Measurements from ENCODE around the gene DGCR2.
"Not testable (repeated sequence)": the region's sequence is repeated elsewhere in the genome, so short reads cannot be mapped to it uniquely, and the experiment has no call there.

The DGCR2 gene, protein sequence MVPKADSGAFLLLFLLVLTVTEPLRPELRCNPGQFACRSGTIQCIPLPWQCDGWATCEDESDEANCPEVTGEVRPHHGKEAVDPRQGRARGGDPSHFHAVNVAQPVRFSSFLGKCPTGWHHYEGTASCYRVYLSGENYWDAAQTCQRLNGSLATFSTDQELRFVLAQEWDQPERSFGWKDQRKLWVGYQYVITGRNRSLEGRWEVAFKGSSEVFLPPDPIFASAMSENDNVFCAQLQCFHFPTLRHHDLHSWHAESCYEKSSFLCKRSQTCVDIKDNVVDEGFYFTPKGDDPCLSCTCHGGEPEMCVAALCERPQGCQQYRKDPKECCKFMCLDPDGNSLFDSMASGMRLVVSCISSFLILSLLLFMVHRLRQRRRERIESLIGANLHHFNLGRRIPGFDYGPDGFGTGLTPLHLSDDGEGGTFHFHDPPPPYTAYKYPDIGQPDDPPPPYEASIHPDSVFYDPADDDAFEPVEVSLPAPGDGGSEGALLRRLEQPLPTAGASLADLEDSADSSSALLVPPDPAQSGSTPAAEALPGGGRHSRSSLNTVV

GRCh38 chr22:19122143-19122751 is at the start of gene DGCR2:
DGCR2 (minus strand) TSS chr22:19122412; CDS start chr22:19122206, 206 bp downstream.
- peak; percentile 96 for DNase-seq

DNA sequence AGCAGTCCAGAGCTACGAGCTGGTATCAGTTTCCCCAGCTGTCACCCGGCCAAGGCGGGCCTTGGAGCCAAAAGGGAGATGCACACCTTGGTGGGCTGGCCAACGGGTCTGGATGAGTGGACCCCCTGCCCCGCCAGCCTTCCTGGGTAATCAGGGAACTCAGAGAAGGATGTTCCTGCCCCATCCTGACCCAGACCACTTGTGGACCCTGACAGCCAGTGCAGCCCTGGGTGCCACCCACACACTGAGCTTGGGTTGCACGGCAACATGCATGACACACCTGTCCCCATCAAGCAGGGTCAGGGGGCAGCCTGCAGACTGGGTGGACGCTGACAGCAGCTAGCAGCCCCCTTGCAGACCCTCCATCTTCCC is 47.7 kb upstream of the DGCR2 start:
- no peak for DNase-seq

GRCh38 chr22:19169002-19169946 is 47.1 kb upstream of the DGCR2 start:
- no peak for DNase-seq

DNA sequence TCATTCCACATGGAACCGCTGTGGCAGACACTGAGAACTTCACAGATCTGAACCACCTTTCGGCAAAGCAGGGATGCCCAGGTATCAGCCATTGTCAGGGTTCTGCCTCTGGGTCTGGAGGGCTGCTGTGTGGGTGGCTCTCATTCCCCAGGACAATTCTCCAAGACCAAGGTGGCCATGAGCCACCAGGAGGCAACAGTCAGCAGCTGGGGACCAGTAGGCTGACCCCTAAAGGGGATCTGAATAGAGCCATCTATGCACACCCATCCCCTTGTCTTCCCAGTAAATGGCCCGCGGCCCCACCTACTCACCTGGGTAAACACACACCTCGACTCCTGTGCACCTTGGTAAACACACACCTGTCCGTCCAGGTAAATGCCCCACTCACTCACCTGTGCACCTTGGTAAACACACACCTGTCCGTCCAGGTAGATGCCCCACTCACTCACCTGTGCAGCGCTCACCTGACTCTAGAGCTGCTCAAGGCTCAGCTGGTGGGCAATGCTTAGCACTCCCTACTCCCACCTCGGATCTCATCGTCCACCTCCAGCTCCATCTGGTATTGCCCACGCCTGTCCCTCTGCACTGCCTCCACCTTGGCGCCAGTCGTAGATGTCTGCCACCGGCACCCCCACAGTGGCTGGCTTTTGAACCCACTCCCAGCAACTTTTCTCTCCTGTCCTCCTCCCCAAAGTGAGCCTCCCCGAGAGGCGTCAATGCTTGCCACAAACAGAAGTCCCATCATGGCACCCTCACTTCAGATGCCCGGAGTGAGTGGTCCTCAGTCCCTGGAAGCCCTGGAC is 46.1 kb upstream of the DGCR2 start:
- no peak for DNase-seq

- no peak for DNase-seq
Observed at GRCh38 chr22:19167106-19167869, 45.1 kb upstream of the DGCR2 start.

DNA sequence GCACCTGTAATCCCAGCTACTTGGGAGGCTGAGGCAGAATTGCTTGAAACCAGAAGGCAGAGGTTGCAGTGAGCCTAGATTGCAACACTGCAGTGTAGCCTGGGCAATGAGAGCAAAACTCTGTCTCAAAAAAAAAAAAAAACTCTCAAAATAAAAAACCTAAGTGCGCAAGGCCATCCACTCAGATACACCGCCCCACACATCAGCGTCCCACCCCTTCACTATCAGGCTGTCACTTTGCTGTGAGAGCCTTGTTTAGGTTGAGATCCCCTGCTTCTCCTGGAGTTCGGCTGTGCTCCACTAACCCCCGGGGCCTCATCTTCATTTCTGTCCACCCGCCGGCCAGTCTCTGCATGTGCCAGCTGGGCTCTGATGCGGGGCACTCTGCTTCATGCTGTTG is 44.2 kb upstream of the DGCR2 start:
- no peak for DNase-seq

- no peak for DNase-seq
Observed at GRCh38 chr22:19164425-19164824, 42.2 kb upstream of the DGCR2 start.

GRCh38 chr22:19158649-19159048 is 36.4 kb upstream of the DGCR2 start:
- not testable (repeated sequence) for DNase-seq

DNA sequence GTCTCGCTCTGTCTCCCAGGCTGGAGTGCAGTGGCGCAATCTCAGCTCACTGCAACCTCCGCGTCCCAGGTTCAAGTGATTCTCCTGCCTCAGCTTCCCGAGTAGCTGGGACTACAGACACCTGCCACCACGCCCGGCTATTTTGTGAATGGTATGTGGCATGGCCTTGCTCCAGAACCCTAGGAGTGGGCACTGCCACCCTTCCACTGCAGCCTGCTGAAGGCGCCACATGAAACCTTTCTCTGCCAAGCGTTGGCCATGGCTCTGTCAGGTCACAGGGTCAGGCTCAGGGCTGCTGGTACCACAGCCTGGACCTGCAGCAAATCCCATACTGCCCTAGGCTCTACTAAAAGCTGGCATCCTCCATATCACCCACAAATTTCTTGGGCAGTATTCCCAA is 33.9 kb upstream of the DGCR2 start:
- not testable (repeated sequence) for DNase-seq

- DNase-seq: no peak
Observed at GRCh38 chr22:19152942-19153883, 31.0 kb upstream of the DGCR2 start.

- DNase-seq: no peak
Observed at GRCh38 chr22:19151329-19152191, 29.3 kb upstream of the DGCR2 start.

GRCh38 chr22:19150482-19151328 is 28.5 kb upstream of the DGCR2 start:
- no peak for DNase-seq

- no peak for DNase-seq
Observed at GRCh38 chr22:19149991-19150390, 27.8 kb upstream of the DGCR2 start, which contains the start of gene GSC2. GSC2 (minus strand) TSS chr22:19150292; CDS start chr22:19150283, 9 bp downstream.

DNA sequence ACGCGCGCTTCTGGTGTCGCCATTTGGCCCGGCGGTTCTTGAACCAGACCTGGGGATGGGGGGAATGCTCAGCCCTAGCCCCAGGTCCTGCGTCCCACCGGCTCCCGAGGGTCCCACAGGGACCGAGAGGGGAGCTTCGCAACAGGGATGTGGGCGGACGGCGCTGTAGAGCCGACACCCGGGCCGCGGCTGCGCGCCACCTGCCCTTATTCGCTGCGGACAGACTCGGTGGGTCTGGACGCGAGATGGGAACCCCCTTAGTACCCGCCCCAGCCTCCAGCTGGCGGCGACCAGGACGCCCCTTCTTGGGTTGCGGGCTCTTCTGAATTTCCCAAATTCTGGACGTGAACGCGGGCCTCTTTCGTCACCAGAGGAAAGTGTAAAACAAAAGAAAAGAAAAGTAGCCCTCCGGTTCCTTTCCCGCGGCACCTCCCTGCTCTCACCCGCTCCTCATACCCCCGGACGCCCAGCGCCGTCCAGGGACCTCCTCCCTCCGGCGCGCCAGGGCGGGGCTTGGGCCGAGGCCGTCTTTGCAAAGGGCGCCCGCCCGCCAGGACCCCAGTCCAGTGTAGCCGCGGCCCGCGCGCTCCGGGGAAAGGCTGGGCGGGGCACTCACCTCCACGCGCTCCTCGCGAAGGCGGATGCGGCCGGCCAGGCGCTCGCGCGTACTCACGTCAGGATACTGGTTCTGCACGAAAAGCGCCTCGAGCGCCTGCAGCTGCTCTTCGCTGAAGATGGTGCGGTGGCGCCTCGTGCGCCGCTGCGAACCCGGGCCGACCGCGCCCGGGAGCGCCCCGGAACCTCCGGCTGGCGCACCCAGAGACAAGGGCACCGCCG is 27.1 kb upstream of the DGCR2 start:
- DNase-seq: peak; percentile 30

DNA sequence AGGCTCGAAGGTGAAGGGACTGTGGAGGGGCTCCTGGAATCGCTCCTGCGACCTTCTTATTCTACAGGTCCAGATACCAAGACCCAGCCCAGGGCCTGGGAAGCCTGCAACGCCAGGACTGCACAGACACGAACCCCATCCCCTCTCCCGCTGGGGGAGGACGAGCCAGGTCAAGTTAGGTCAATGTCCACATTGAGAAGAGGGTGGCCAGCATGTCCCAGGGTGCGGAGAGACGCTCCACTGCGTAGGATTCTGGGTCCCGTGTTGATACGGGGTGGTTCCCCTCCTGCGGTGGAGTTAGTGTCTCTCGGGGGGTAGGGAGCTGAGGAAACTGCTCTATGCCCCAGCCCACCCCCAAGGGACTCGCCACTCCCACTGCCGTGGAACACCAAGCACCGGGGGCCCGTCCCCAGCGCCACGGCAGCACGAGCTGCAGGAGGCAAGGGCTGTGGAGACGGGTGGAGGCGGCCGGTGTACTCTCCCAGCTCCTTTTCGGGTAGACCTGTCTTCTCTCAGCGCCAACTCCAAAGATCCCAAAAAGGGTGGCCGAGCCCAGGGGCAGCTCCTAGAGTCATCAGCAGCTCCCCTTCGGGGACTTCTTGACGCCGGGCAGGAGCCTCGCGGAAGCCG is 26.3 kb upstream of the DGCR2 start:
- no peak for DNase-seq

- DNase-seq: no peak
Observed at GRCh38 chr22:19147195-19147780, 25.1 kb upstream of the DGCR2 start.
